HG03378 (cell line): ENCODE data around the gene CA11.
"Not testable (repeated sequence)": the region's sequence is repeated elsewhere in the genome, so short reads cannot be mapped to it uniquely, and the experiment has no call there.

Experiments used
- ATAC-seq: cut with Tn5 transposase; IDR thresholded peaks from one replicate; pipeline ENCODE4 v1.9.1; 2021; ENCODE audit warnings: mild to moderate bottlenecking, moderate library complexity; ENCODE audit not compliant: unreplicated experiment

CA11 gene

GRCh38 chr19:48646001-48646721 lies at the start of gene CA11:
TSS of gene CA11 (minus strand) at chr19:48646187. CDS start at chr19:48645632, 555 bp downstream.
- no peak for ATAC-seq

GRCh38 chr19:48693629-48694028 lies 47.6 kb upstream of the CA11 start:
- ATAC-seq, result not testable (repeated sequence)

- ATAC-seq, result no peak
Measured at GRCh38 chr19:48689449-48689848, 43.5 kb upstream of the CA11 start.

- ATAC-seq, result no peak
Measured at GRCh38 chr19:48687776-48688175, 41.8 kb upstream of the CA11 start.

- ATAC-seq, result not testable (repeated sequence)
Measured at GRCh38 chr19:48686637-48687036, 40.6 kb upstream of the CA11 start.

GRCh38 chr19:48686088-48686487 lies 40.1 kb upstream of the CA11 start:
- no peak for ATAC-seq

GRCh38 chr19:48685583-48685982 lies 39.6 kb upstream of the CA11 start:
- ATAC-seq, result no peak

- no peak for ATAC-seq
Measured at GRCh38 chr19:48683349-48683748, 37.4 kb upstream of the CA11 start.

GRCh38 chr19:48681127-48681470 lies 35.1 kb upstream of the CA11 start:
- ATAC-seq, result no peak

- ATAC-seq, result no peak
Measured at GRCh38 chr19:48680436-48681126, 34.6 kb upstream of the CA11 start.

GRCh38 chr19:48680006-48680405 lies 34.0 kb upstream of the CA11 start:
- not testable (repeated sequence) for ATAC-seq

GRCh38 chr19:48678201-48678600 lies 32.2 kb upstream of the CA11 start:
- no peak for ATAC-seq

GRCh38 chr19:48676887-48677286 lies 30.9 kb upstream of the CA11 start:
- ATAC-seq, result no peak

GRCh38 chr19:48676487-48676886 lies 30.5 kb upstream of the CA11 start:
- ATAC-seq, result no peak

- ATAC-seq, result no peak
Measured at GRCh38 chr19:48674921-48675824, 29.2 kb upstream of the CA11 start.

- ATAC-seq, result no peak
Measured at GRCh38 chr19:48674216-48674809, 28.3 kb upstream of the CA11 start.

GRCh38 chr19:48673436-48674100 lies 27.6 kb upstream of the CA11 start:
- no peak for ATAC-seq

- no peak for ATAC-seq
Measured at GRCh38 chr19:48672994-48673393, 27.0 kb upstream of the CA11 start, which contains the start of gene NTN5. TSS of gene NTN5 (minus strand) at chr19:48673017. CDS start at chr19:48670986, 2,031 bp downstream.

GRCh38 chr19:48671446-48671995 lies 25.5 kb upstream of the CA11 start:
- no peak for ATAC-seq
